ENCODE results near the gene UBE2S. TPM values are rescaled to one million over a fixed set of nuclear protein-coding genes. Genes with fewer than 3 reads are reported as not detected.

Gene UBE2S
- total and polyA plus RNA-seq, 2 of the 8 experiments (the other 6 are each of a cell fraction or from before 2014, with no cell fraction given) = 398 to 530 TPM

DNA sequence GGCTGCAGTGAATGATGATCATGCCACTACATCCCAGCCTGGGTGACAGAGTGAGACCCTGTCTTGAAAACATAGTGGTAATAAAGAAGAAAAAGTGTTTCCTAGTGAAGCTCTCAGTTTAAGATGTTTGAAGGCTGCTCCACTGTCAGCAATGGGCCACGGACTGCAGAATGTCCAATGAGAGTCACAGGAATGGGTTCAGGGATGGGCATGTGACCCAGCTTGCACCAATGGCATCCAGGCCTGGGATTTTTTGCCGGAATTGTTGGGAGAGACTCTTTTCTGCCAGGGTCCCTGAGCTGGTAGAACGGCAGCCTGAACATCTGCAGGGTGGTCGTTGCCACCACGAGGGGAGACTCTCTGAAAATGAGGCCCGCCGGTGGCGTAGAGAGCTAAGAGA is 29.3 kb upstream of the UBE2S start:
- H3K9me3 ChIP-seq (ENCODE audit: insufficient read depth in 2 of 2, low read depth in 1 of 2, low read length in 1 of 2) = 0 out of 4 replicates have a peak, but pooled peaks cover 0 to 3% of the 10 kb centered on the region in 2 experiments
- no peak overlapping the region for H2AK5ac ChIP-seq (ENCODE audit: low read depth, low read length)
- WGBS, 2 experiments (ENCODE audit: extremely low coverage in 1 of 2, insufficient coverage in 1 of 2, insufficient read length in 1 of 2, insufficient replicate concordance in 2 of 2, low coverage in 1 of 2, low lambda C conversion rate in 2 of 2, missing lambda C conversion rate in 1 of 2) = 40% methylated on average over 8 of the region's 8 CpGs; no CpG with 5 or more reads in 1 of the 2 experiments
- peaks cover 11 to 37% (median 30%) of the 10 kb centered on the region in 4 experiments for H3K27me3 ChIP-seq (replicated peaks in 1 of 4; ENCODE audit: control insufficient read depth in 3 of 4, extremely low read depth in 1 of 4, insufficient read depth in 3 of 4, low read length in 3 of 4)
- H3K27ac ChIP-seq (ENCODE audit: low read depth, low read length) = no peak overlapping the region
- peaks cover 6% of the 10 kb centered on the region for H3K79me1 ChIP-seq (ENCODE audit: low read depth, low read length)
- no peak overlapping the region for H4K91ac ChIP-seq (replicated peaks; ENCODE audit: insufficient read length, low read length)
- DNase-seq (ENCODE audit: low read depth in 1 of 2, low spot score in 2 of 2) (no peak), FAIRE-seq (no peak)
- peaks cover 6 to 16% (median 7%) of the 10 kb centered on the region in 4 experiments for H3K4me1 ChIP-seq (replicated peaks in 1 of 4; ENCODE audit: control insufficient read depth in 3 of 4, insufficient read depth in 4 of 4, low read length in 3 of 4)
- ChIA-PET POLR2A (ENCODE audit: partially characterized antibody) (interaction anchor here (0.9 to 4.0 kb wide), 6 partner anchors 15 to 50 kb away, joined by 3 to 48 read pairs (median 4); partner anchors contain the start of gene UBE2S), CTCF (ENCODE audit: partially characterized antibody) (interaction anchor here (0.6 to 1.3 kb wide), 8 partner anchors 17 to 296 kb away, joined by 3 to 9 read pairs (median 4); partner anchors contain the start of gene SYT5)
- peaks cover 2 to 20% of the 10 kb centered on the region in 2 experiments for H4K20me1 ChIP-seq (replicated peaks in 1 of 2; ENCODE audit: control insufficient read depth in 1 of 2, insufficient read depth in 2 of 2, low read length in 2 of 2)
- no peak overlapping the region for H2BK15ac ChIP-seq (ENCODE audit: low read length)
- H3K4me2 ChIP-seq (ENCODE audit: insufficient read depth in 1 of 2, low read depth in 2 of 2, low read length in 2 of 2) = no peak overlapping the region
- no peak overlapping the region for H3K9ac ChIP-seq (replicated peaks in 1 of 4; ENCODE audit: extremely low read depth in 1 of 4, low read depth in 3 of 4, low read length in 3 of 4)
- H3K4me3 ChIP-seq (ENCODE audit: extremely low read depth in 1 of 4, insufficient read depth in 2 of 4, low read depth in 3 of 4, low read length in 4 of 4) = no peak overlapping the region
- H4K8ac ChIP-seq (ENCODE audit: extremely low read depth, insufficient read depth, low read length) = no peak overlapping the region
- H3K56ac ChIP-seq (replicated peaks; ENCODE audit: insufficient read length, low read depth, low read length) = no peak overlapping the region
- no peak overlapping the region for H2BK5ac ChIP-seq (ENCODE audit: low read depth, low read length)
- H2BK120ac ChIP-seq (replicated peaks; ENCODE audit: low read depth, low read length) = no peak overlapping the region
- no peak overlapping the region for H2AFZ ChIP-seq (ENCODE audit: low read length)
- peaks cover 21% of the 10 kb centered on the region; the same call in 1 of the 2 replicates for H3K23me2 ChIP-seq (ENCODE audit: low read depth, low read length)
- no peak overlapping the region for H4K5ac ChIP-seq (ENCODE audit: insufficient read length, low read depth, low read length)
- TF ChIP-seq SP1 (IDR thresholded peaks at IDR 0.05; ENCODE audit: low read depth, low read length) (no peak), HDAC6 (IDR thresholded peaks at IDR 0.05; ENCODE audit: low read depth, low read length) (no peak), MAFK (IDR thresholded peaks at IDR 0.05; ENCODE audit: low read depth, low read length) (no peak)
- TF ChIP-seq, protein P1, sequence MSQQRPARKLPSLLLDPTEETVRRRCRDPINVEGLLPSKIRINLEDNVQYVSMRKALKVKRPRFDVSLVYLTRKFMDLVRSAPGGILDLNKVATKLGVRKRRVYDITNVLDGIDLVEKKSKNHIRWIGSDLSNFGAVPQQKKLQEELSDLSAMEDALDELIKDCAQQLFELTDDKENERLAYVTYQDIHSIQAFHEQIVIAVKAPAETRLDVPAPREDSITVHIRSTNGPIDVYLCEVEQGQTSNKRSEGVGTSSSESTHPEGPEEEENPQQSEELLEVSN (IDR thresholded peaks at IDR 0.05) = no peak
- TF ChIP-seq, protein P2, sequence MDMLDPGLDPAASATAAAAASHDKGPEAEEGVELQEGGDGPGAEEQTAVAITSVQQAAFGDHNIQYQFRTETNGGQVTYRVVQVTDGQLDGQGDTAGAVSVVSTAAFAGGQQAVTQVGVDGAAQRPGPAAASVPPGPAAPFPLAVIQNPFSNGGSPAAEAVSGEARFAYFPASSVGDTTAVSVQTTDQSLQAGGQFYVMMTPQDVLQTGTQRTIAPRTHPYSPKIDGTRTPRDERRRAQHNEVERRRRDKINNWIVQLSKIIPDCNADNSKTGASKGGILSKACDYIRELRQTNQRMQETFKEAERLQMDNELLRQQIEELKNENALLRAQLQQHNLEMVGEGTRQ (IDR thresholded peaks at IDR 0.05; ENCODE audit: low read length) = peak; percentile 66
- no peaks in the 10 kb centered on the region for H3K79me2 ChIP-seq (ENCODE audit: control insufficient read depth in 1 of 2, insufficient read depth in 2 of 2, low read length in 2 of 2)
- no peaks in the 10 kb centered on the region for H3K36me3 ChIP-seq (ENCODE audit: control insufficient read depth in 2 of 4, insufficient read depth in 4 of 4, low read length in 3 of 4)
- no peak overlapping the region for H3K14ac ChIP-seq (ENCODE audit: insufficient read length)
- H3K18ac ChIP-seq (ENCODE audit: extremely low read depth, low read length) = no peak overlapping the region
- no peak overlapping the region for H3K23ac ChIP-seq (ENCODE audit: insufficient read length)
- H2BK12ac ChIP-seq (ENCODE audit: low read depth, low read length) = no peak overlapping the region
- H2BK20ac ChIP-seq (ENCODE audit: low read length) = no peak overlapping the region
- no peak overlapping the region for H3K4ac ChIP-seq (replicated peaks; ENCODE audit: insufficient read length, low read depth, low read length)

Data from H1 (cell line).